A549 (cell line): ENCODE results near the gene PTPRS.

Experiments
- POLR2A ChIP-seq: IDR thresholded peaks from 2 replicates; pipeline ENCODE4 v1.6.1; 2012; ENCODE audit warnings: mild to moderate bottlenecking, low read length
- REST ChIP-seq: fragments of 200-600 bp; sonication (generic); IDR thresholded peaks from 2 replicates; pipeline ENCODE4 v1.6.1; 2016; ENCODE audit warnings: antibody characterized with exemption, mild to moderate bottlenecking, moderate library complexity

DNA sequence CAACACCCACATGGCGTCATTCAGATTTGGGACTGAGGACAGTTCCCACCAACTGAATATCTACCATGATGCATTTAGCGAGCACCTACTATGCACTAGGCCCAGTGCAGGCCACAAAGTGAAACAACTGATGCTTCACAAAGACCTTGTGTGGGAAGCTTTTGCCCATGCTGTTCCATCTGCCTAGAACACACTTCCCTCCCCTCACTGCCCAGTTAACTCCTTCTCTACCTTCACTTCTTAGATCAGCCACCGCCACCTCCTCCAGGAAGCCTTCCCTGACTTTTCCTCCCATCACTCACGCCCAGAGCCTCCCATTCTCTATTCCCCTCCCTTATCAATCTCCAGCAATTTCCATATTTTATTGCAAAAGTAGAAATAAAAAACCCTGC, 25.7 kb downstream of the PTPRS start:
- TF ChIP-seq REST, result no peak
- no peak for TF ChIP-seq POLR2A
